Measurements from ENCODE around the gene MAPRE2.

Gene MAPRE2

DNA sequence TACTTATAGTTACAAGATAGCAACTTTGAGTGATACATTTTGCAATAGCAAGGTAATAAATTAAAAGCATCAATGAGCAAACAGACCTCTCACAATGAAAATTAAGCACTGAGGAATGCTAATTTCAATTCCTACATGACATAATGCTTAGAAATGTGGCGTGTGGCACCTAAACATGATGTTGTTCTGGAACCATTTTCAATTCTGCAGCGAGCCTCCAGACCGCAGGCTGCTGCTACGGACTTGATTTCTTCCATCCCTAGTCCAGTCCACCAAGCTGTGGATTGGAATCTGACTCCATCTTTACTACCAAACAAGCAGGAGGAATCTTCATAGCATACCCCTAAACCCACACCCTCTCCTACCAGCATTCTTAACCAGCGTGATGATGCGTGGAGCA is 140.9 kb downstream of the MAPRE2 start:
- DNase-seq (ENCODE audit: low read depth): no peak

DNA sequence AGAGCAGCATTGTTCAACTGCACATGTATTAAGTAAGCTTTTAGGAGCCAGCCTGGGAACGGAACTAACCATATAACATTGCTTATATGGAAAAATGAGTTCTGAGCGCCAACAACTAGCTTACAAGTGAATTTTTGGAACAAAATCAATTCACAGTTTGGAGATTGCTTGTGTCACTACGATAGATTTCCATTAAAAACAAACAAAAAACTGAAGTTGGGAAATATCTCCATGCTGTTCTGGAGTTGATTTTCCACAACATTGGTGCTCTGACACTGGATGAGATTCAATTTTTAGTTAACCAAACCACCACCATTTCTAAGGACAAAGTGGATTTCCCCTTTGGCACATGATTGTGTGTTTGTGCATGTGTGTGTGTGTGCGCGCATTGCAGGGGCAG is 142.7 kb downstream of the MAPRE2 start:
- no peak for DNase-seq (ENCODE audit: low read depth)

DNA sequence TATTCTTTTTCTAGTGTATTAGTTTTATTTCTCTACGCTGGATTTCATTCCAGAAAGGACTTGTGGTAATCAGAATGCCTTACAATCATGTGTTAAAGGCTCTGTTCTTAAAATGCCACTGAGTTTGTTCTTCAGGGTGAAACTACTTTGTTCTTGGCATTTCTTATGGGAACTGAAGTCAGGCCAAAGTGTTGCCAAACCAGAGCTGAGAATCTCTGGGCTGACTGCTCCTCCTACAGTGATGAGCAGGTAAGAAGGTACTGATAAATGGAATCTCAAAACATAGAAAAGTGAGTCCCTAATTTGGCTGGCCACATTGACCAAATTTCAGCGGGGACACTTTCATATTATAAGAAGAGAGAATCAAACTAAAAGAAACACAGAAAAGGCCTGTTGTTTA is 144.6 kb downstream of the MAPRE2 start:
- DNase-seq (ENCODE audit: low read depth): no peak

DNA sequence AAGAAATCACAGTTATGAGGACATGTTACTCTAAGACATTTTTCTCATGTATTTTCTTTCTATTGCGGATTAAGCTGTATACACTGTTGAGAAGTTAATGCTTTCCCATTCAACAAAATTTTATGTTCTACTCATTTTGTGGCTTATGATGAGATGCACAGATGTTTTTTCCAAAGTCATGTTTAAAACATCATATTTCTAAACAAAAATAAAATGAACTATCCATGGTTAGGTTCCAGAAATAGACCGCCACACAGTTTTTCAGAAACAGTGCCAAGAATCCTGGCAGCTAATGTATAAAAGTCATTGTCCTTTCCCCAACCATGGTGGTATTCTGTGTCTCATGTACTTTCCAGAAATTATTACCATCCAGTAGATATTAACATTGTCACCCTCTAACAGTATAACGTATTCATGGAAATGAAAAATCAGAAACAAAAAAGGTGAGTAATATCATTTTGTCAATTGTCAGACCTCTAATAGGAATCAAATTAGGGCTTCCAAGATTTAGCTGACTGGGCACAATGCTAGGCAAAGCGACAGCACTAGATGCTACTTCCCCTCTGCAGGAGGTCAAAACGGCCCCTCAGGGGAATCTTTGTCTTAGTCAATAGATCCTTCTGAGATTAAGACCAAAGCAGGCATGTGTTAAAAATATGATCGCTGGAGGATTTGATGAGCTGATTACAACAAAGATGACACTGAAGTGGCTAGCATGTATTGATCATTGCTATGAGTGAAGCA is 145.2 kb downstream of the MAPRE2 start:
- no peak for DNase-seq (ENCODE audit: low read depth)

DNA sequence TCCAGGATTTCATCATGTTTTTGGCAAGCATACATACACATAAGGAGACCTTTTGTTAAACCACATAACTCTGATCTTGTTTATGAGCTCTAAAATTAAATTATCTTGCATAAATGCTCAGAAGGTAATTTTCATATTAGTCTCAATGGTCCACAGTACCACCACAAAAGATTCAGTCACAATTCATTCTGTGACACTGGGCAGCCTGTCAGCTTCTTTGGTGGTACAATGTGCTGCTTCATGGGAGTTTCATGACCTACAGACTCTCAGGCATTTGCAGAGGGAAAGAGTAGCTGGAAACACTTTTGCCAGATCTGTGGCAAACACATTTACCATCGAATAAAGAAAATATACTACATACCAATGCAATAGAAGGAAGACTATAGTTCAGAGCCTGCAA is 148.3 kb downstream of the MAPRE2 start:
- DNase-seq (ENCODE audit: low read depth): no peak

DNA sequence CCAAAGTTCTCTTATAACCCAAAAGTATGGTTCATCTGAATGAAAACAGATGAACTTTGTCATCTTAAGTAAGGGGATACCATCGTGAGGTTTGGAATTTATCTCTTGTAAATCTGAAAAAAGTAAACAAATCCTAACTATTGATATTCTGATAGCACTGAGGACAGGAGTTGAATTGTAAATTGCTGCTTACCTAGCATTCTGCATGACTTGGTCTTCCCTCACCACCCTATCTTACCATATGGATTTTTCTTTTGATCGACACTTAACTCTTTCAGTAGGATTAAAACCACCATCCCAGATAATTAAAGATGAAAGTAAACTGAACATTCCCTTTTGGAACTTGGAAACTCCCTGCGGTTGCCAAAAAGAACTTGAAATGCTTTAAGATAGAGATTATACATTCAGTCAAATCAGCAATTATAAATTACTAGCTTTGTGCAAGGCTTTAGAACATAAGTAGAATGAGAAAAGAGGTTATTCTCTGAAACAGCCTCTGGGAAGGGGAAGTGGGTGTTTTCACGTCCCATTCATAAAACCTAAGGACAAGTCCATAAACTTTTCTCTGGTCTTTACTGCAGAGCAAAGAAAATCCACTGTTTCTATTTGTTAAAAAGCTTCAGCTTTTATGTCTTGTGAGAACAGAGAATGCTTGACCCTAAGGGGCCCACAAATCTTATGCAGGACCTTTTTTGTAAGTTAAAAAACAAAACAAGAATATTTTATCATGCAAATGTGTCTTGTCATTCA is 149.9 kb downstream of the MAPRE2 start:
- no peak for DNase-seq (ENCODE audit: low read depth)

DNA sequence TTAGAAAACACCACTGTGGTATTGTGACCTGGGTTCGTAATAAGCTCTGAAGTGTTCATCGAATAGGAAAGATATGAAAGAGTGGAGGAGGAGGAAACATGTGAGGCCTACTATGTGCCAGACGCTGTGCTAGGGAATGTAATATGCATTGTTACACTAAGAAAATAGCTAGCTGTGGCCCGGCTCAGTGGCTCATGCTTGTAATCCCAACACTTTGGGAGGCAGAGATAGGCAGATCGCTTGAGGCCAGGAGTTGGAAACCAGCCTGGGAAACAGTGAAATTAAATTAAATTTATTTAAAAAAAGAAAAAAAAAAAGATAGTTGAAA is 150.4 kb downstream of the MAPRE2 start:
- DNase-seq (ENCODE audit: low read depth): no peak

DNA sequence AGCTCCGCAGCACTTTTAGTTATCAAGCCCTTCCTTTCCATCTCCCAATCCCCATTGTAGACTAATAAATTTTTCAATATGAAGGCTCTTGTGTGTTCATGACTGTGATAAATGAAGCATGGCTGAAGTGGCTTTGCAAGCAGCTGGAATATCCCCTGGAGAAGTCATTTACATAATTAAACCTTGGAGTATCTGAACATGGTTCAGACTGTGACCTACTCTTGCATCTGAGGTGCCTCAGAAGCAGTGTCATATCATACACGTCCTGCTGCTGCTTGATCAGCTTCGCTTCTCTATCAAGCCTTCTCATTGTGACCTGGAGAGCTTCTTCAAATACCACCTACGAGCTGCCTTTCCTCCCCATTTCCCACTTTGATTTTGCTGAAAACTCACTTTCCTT is 151.2 kb downstream of the MAPRE2 start:
- no peak for DNase-seq (ENCODE audit: low read depth)

Data from stimulated activated CD8-positive, alpha-beta memory T cell treated with anti-CD3 and anti-CD28 coated beads, Interleukin-15, amount 100 ng/mL, for 1 hour (primary cell).